HG03066 (cell line): Measurements from ENCODE around the gene TCEA3.

Experiments used
- ATAC-seq: cut with Tn5 transposase; IDR thresholded peaks from one replicate; pipeline ENCODE4 v1.9.1; 2021; ENCODE audit warnings: low read depth; ENCODE audit not compliant: unreplicated experiment

The TCEA3 gene

GRCh38 chr1:23370330-23370708, 54.2 kb downstream of the TCEA3 start:
- no peak for ATAC-seq

DNA sequence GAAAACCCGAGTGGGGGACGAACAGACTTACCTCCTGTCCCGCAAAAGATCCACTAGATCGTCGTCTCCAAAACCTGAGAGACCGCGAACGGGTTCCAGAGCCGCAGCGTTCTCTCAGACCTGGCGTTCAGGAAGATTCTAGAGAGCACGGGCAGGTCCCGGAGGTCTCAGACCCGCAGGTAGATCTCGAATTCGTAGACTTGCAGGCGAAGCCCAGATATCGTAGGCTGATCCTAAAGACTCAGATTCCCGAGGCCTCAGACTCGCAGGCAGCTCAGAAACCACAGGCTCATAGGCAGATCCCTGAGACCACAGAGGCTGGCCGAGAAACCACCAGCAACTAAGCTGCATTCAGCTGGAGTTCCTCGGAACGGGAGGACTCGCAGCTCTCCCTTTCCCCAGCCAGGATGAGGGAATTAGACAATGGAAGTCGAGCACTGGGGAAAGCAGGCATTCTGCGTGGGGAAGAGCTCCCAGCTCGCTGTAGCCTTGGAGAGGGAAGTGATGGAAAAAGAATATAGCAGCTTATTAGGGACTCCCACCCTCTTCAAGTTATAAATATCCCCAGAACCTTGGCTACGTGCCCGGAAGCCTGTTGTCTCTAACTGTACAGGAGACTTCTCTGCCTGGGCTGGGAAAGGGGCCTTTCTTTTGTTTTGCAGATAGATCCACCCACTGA, 55.1 kb downstream of the TCEA3 start, which contains the start of gene ZNF436:
Gene ZNF436, minus strand, starts transcription at position 502 of the 679 bp plus-strand sequence. CDS start 1,831 bp downstream, outside the sequence.
- ATAC-seq, result no peak

DNA sequence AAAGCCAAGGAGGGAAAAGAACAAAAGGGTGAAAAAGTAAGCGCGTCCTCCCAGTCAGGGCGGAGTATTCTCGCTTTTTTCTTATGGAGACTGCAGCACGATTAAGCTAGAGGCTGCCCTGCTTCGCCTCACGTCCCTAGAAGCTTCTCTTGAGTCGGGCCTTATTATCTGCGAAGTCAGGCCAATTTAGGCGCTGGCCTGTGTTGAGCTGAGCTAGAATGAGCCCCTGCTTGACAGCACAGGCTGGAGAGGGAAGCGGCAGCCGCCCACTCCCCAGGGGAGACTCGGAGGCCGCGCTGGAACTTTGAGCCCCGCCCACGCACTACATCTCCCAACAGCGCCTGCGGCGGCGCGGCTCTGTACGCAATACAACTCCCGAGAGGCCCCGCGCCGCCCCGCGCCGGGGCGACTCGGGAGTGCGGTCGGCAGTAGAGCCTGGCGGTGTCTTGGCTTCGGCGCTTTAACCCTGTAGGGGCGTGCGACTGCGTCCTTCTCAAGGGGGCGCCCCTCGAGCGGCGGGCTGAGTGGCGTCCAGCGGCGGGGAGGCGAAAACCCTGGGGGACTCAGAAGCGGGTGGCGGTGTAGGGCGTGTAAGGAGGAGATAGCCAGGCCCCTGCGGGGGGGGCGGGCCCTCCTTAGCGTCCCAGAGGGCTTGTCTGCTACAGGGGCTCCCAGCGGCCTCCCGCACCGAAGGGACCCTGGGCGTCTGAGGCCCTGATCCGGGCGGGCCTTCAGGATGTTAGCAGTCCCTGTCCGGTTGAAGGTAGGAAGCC, 55.8 kb downstream of the TCEA3 start:
- peak; percentile 72 for ATAC-seq

DNA sequence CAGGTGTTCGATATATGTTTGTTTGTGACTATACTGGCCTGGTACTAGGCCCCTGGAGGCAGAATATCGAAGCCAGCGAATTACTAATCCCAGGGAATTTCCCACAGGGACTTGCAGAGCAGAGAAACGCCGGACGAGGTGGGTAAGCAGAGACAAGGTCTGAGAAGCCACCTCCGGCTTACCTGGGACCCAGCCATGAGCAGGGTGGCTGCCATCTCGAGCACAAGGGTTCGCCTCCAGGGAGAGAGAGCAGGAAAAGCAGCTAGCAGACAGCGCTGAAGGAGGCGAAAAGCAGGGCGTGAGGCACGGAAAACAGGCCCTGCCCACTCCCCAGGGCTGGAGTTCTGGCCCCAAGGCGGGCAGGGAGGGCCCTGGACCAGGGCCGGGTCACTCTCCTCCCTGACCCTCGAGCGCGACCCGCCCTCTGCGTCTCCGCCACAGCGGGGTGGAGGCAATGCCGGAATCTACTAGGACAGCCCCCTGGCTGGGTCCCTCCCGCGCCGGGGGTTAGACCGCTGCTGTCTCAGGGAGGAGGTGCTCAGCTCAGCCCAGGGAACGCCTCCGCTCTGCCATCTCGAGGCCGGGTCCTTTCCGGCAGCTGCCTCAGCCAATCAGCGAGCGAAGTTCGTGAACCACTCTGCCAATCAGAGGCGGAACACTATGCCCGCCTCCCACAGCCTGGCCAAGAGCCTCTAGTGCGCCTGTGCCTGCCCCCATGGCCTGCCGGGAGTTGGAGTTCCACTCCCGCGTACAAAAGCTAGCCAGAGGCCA, 56.6 kb downstream of the TCEA3 start:
- ATAC-seq, result peak; percentile 90

DNA sequence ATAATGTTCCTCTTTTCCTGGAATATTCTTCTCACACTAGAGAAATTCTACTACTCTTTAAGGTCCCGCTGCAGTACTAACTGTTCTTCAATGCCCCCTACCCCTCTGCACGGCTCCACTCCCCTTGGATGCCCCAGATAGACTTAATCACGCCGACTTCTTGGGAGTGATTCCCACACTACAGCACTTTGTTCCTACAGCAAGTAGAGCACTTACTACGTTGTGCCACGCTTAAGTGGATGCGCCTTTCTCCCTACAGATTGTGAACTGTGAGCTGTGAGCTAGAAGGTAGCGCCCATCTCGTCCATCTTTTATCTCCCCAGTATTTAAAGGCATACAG, 57.1 kb downstream of the TCEA3 start:
- no peak for ATAC-seq

DNA sequence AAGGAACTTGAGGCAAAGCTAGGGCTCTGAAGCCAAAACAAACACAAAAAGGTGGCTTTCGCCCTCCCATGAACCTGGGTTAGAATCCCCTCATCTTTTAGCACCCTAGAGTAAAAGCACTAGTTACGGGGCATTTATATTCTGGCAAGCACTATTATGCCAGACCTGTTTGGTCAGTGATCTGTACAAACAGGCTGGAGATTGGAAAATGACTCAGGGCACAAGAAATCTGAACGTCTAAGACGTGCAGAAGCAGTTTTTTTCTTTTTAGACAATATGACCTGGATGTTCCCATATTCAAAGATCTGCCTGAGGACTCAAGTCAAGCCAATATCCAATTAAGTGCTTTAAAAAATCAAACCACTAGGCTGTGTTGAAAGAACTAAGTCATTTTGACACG, 58.0 kb downstream of the TCEA3 start:
- ATAC-seq, result no peak

- no peak for ATAC-seq
Measured at GRCh38 chr1:23366146-23366545, 58.4 kb downstream of the TCEA3 start.

DNA sequence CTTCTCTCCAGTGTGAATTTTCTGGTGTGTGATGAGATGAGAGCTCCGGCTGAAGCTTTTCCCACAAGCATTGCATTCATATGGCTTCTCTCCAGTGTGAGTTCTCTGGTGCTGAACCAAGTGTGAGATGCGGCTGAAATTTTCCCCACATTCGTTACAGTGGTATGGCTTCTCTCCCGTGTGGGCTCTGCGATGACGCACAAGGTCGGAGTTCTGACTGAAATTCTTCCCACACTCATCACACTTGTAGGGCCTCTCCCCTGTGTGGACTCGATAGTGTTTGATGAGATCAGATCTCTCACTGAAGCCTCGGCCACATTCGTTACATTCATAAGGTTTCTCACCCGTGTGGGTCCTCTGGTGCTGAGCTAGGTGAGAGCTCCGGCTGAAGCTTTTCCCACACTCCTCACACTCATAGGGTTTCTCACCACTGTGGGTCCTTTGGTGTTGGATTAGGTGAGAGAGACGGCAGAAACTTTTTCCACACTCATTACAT, 62.3 kb downstream of the TCEA3 start:
- ATAC-seq, result no peak

DNA sequence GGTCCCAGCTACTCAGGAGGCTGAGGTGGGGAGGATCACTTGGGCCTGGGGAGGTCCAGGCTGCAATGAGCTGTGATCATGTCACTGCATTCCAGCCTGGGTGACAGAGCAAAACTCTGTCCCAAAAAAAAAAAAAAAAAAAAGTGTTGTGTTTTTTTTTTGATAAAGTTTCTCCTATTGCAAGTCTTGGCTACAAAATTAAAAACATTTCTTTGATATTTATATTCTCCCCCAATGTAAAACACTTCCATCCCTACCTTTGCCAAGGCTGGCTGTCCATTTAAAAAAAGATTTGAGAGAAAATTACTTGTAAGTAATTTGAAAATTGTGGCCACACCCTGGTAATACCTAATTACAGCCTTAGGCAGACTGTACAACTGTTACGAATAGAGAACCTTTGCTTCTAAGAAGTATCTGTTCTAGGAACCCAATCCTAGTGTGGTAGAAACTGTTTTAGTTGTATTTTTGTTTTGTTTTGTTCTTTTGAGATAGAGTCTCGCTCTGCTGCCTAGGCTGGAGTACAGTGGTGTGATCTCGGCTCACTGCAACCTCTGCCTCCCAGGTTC, 66.2 kb downstream of the TCEA3 start:
- ATAC-seq, result no peak

DNA sequence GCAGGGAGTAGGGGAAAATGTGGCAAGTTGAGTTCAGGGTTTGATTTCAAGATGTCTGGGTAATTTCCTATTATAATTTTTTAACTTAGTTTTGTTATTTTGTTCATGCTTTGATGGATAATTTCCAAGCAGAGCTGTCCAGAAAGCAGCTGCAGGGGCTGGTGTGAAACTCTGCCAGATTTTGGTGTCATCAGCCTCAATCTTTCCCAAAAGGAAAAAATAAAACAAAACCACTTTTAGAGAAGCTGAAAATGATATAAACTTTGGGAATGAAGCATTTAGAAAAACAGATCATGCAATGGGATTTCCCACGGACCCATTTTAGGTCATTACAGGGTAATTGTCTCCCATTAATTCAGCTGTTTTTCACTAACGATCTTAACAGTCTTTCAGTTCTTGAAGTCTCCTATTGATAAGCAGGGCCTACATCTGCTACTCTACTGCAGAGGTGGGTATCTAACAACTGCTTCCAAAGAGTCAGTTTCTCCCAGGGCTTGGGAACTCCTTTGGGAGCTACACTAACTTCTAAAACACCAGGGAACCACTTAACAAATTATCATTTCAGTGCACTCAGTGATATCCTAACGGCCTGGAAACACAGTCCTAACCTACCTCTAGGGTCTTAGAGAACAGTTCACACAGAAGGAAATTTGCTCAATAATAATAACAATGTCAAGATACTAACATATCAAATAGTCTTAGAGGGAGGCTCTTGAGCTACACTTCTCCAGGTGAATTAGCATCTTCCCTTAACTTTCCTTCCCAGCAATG, 67.2 kb downstream of the TCEA3 start:
- no peak for ATAC-seq

DNA sequence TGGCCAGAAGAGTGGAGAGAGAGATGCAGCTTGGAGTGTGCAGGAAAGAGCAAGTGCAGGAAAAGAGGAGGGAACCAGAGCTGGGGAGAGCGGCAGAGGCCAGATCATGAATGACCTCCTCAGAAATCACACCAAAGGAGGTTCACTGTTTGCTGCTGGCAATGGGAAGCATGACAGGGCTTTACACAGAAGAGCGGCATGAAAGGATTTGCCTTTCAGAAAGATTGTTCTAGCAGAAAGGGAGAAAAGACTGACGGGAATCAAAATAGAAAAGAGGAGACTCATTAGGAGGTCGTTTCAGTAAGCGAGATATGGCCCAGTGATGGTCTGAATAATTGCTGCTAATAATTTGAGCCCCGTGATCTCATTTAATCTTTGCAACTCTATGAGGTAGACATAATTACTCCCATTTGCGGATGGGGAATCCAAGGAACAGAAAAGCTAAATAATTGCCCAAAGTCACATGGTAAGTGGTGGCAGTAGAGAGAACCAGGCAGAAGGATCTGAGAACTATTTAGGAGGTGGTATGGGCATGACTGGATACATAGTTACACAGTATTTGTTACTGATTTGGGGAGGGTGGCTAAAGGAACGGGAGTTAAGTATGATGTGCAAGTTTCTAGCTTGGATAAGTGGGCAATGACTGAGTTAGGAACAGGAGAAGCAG, 67.9 kb downstream of the TCEA3 start:
- no peak for ATAC-seq

DNA sequence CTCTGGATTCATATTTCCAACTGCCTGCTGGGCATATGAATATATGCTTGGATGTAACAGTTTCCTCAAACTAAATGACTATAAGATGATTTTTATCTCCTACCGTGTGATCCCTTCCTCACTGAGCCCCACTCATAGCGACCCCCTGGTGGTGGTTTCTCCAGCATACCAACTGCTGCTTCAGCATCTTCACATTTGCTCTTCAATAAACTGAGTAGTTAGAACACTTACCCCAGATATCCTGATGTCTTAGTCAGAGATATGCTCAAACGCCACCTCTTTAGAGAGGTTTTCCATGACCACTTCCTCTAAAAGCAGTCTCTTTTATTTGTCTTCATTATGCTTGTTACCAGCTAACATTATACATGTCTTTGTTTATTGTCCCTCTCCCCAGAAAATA, 70.3 kb downstream of the TCEA3 start:
- no peak for ATAC-seq

DNA sequence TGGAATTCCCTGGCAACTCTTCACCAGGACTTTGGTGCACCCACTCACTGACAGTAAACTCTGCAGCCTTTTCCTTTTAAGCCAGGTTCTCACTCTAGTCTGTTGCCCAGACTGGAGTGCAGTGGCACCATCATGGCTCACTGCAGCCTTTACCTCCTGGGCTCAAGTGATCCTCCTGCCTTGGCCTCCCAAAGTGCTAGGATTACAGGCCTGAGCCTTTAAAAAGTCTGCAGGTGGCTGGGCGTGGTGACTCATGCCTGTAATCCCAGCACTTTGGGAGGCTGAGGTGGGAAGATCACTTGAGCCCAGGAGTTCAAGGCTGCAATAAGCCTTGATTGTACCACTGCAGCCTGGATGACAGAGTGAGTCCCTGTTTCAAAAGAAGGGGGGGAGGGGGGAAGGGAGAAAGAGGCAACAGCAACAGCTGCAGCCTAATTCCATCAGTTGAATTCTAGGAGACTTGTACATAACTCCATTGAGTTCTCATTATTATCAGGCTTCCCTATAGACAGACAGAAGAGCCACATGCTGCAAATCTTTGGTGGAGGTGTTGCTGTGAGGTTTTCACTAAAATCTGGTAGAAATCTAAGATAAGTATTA, 72.4 kb downstream of the TCEA3 start:
- no peak for ATAC-seq

GRCh38 chr1:23345920-23346319, 78.6 kb downstream of the TCEA3 start:
- no peak for ATAC-seq

- ATAC-seq, result no peak
Measured at GRCh38 chr1:23344987-23345472, 79.5 kb downstream of the TCEA3 start.

DNA sequence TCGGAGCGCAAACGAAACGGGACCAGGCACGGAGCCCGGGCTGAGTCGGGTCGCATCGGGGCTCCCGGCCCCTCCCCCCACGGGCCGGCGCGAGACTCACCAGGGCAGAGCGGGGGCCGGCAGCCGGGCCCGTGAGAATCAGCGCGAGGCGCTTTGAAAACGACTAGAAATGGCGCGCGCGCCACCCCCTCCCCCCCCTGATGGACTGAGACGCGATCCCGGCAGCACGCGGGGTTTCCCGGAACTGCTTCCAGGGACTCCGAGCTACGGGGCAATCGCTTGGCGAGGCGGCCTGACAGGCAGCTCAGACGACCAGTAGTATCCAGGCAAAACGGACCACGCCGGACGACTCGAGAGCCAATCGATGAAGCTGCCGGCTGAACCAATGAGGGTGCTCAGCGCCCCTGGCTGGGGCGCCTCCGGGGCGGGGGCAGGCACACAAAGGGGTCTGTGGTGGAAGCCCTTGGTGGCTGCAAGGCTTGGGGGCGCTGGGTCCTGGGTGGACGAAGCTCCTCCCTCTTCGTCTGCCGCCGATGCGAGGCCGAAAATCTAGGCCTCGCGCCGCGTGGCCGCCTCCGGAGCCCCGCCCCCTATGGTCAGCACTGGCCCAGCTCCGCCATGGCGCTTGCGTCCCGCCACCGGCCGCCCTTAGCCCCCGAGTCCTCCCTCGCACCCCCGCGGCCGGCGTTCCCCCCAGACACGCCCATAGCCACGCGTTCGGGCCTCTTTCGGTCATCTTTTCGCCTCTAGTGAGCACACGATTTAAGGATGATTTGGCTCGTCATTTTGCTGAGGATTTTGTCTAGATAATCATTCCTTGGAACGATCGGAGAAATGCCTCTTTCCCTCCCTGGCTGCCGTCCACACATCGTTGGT, 80.2 kb downstream of the TCEA3 start, which contains the start of gene HNRNPR:
Gene HNRNPR, minus strand, starts transcription at position 174 of the 876 bp plus-strand sequence. CDS start 3,276 bp downstream, outside the sequence.
- peak; percentile 93 for ATAC-seq

DNA sequence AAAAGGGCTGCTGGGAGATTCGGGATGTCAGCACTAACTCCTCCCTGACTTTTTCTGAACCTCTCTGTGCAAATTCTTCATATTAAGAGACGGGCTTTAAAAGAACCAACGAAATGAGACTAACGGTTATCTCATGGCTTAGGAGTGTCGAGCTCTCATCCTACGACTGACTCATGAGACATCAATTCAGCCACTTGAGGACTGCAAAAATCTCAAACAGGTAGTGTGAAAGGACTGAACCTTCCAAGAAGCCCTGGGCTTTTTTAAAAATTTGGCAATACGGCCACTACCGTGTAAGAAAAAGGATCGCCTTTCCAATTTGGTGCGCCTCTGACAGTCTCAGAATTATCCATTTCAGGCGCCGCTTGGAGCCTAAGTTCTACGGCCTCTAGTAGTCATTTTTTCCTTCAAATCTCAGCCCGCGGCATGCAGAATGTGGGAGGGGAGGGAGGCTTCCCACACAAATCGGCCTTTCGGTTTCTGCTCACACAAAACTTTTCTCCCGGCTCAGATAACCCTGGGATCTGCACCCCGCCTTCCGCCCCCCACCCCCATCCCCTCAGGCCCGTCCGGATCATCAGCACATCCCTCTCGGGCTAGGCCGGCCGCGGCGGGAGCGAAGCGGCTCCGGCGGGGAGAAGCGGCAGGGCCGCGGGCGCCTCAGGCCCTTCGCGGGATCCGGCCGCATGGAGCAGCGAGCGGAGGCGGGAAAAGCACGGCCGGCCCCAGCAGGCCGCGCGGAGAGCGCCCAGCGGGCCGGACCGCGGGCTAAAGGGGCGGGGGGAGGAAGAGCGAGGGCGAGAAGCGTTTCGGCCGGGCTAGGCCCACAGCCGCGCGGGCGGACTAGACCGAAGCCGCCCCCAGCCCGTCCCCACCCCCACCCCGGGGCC, 81.1 kb downstream of the TCEA3 start:
- peak; percentile 10 for ATAC-seq
